Body of pancreas (tissue), 4 donors: Measurements from ENCODE around the gene SPTSSB.

Experiments
- CTCF ChIP-seq, 7 experiments: fragments of 450-650 bp in 4 of 7; fragments of 200-600 bp in 3 of 7; sonication (generic) in 3 of 7; IDR thresholded peaks; one replicate each; pipeline ENCODE4 v1.5.1; 2016 to 2019; ENCODE audit warnings: antibody characterized with exemption in 7 of 7
- POLR2A ChIP-seq, 3 donors: fragments of 450-650 bp; IDR thresholded peaks; one replicate each; pipeline ENCODE4 v1.6.1; 2016; ENCODE audit warnings: antibody characterized with exemption in 3 of 3, mild to moderate bottlenecking in 2 of 3

- TF ChIP-seq CTCF (IDR thresholded peaks at IDR 0.05) (no peak), POLR2A (IDR thresholded peaks at IDR 0.05) (no peak)
These were observed 30.1 kb upstream of the SPTSSB start for GRCh38 chr3:161401389-161401788.
